ENCODE measurements around the gene FER. TPM values are rescaled to one million over a fixed set of nuclear protein-coding genes. Genes with fewer than 3 reads are reported as not detected.

The FER gene
- total and polyA plus RNA-seq, 2 of the 13 experiments (the other 11 are each of a cell fraction or from before 2014, with no cell fraction given) = 7.9 to 29.0 TPM

- TF ChIP-seq SP140L (CRISPR knock-in tag; IDR thresholded peaks at IDR 0.05; ENCODE audit: borderline replicate concordance) = no peak
- TF ChIP-seq ZBTB46 (CRISPR knock-in tag; IDR thresholded peaks at IDR 0.05; ENCODE audit: borderline replicate concordance) = no peak
- TF ChIP-seq ZNF710 (CRISPR knock-in tag; IDR thresholded peaks at IDR 0.05; ENCODE audit: borderline replicate concordance) = peak; percentile 71
- TF ChIP-seq ATRX (CRISPR knock-in tag; IDR thresholded peaks at IDR 0.05; ENCODE audit: borderline replicate concordance) = no peak
- TF ChIP-seq GATAD2A (CRISPR knock-in tag; IDR thresholded peaks at IDR 0.05) = peak; percentile 61; the same call in 1 of the 2 replicates
- TF ChIP-seq ZNF235 (CRISPR knock-in tag; IDR thresholded peaks at IDR 0.05; ENCODE audit: borderline replicate concordance) = peak; percentile 64; the same call in 1 of the 2 replicates
- TF ChIP-seq ZNF180 (CRISPR knock-in tag; IDR thresholded peaks at IDR 0.05; ENCODE audit: borderline replicate concordance, low read depth) = no peak
- TF ChIP-seq ZNF446 (CRISPR knock-in tag; IDR thresholded peaks at IDR 0.05) = peak; percentile 87; the same call in 1 of the 2 replicates
- no peak for TF ChIP-seq CENPX (CRISPR knock-in tag; IDR thresholded peaks at IDR 0.05)
- no peak for TF ChIP-seq USF2 (IDR thresholded peaks at IDR 0.05; ENCODE audit: low read depth, low read length)
- no peak for TF ChIP-seq USF2 (CRISPR knock-in tag; IDR thresholded peaks at IDR 0.05; ENCODE audit: borderline replicate concordance)
- TF ChIP-seq TOPORS (CRISPR knock-in tag; IDR thresholded peaks at IDR 0.05) = 0 out of 2 replicates have a peak, but pooled peaks have one; percentile 73
- no peak for TF ChIP-seq PREB (CRISPR knock-in tag; IDR thresholded peaks at IDR 0.05)
- TF ChIP-seq ZNF441 (CRISPR knock-in tag; IDR thresholded peaks at IDR 0.05; ENCODE audit: borderline replicate concordance) = no peak
- TF ChIP-seq ZNF264 (CRISPR knock-in tag; IDR thresholded peaks at IDR 0.05) = peak; percentile 35; the same call in 1 of the 2 replicates
- TF ChIP-seq ZNF737 (CRISPR knock-in tag; IDR thresholded peaks at IDR 0.05; ENCODE audit: borderline replicate concordance) = no peak; the same call in 1 of the 2 replicates
- TF ChIP-seq ZBTB26 (CRISPR knock-in tag; IDR thresholded peaks at IDR 0.05; ENCODE audit: borderline replicate concordance) = peak; percentile 57; the same call in 1 of the 2 replicates
- no peak for TF ChIP-seq FOXK2 (IDR thresholded peaks at IDR 0.05)
- TF ChIP-seq EP300 (IDR thresholded peaks at IDR 0.05; ENCODE audit: low read depth in 2 of 2, low read length in 2 of 2) = peak in 1 of 2 experiments; percentile 15; a peak in 1 of 4 replicates
- TF ChIP-seq EP300 (CRISPR knock-in tag; IDR thresholded peaks at IDR 0.05; ENCODE audit: borderline replicate concordance) = peak; percentile 8; the same call in 1 of the 2 replicates
Measured at GRCh38 chr5:108727651-108728565, 19.8 kb upstream of the FER start (continued).

Measured in HepG2 (cell line).